NCI-H146 treated with DMSO at 0.1 percent for 48 hours (cell line): ENCODE measurements around the gene TRIM31.
A peak's percentile ranks its signal among the peaks of the same experiment; 100 is the strongest.
"Not testable (repeated sequence)": the region's sequence is repeated elsewhere in the genome, so short reads cannot be mapped to it uniquely, and the experiment has no call there.

Experiments used
- DNase-seq: peaks from one replicate; lab custom pipeline; 2025; ENCODE audit not compliant: unreplicated experiment; lab: John Stamatoyannopoulos, UW

Gene TRIM31

DNA sequence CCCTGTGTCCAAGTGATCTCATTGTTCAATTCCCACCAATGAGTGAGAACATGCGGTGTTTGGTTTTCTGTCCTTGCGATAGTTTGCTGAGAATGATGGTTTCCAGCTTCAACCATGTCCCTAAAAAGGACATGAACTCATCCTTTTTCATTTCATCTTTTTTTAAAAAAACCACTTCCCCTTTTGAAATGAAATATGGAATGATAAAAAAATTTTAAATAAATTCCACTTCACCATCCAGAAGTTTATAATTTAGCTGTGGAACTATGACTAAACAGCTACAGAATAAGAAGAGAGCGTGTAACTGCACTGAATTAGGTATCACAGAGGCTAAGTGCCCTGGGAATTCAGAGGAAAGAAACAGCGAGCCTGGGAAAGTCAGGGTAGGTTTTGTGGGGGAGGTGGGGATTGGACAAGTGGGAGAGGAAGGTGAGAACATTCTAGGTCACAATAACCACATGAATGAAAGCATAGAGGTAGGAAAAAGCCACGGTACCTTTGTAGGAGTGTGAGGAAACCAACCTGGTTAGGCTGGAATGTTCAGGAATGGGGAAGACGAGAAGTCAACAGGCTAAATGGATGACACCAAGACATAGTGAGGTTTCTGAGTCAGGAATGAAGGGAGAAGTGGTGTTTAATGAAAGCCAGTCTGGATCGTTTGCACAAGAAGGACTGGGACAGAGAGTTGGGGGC is 37.1 kb upstream of the TRIM31 start:
- no peak for DNase-seq

DNA sequence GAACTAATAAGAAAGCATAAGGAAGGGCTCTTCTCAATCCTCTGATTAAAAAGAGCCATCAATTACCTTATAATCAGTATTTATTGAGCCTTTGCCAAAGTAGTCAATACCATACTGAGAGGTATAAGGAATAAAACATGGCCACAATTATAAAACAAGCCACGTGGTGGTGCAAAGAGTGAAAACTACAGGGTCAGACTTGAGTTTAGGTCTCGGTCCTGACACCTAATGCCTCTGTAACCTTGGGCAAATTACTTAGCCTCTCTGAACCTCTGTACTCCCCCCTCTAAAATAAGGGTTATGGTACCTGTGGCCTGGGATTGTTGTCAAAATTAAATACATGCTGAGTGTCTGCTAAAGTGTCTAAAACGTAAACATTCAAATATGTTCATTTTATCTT is 36.3 kb upstream of the TRIM31 start:
- DNase-seq: no peak

DNA sequence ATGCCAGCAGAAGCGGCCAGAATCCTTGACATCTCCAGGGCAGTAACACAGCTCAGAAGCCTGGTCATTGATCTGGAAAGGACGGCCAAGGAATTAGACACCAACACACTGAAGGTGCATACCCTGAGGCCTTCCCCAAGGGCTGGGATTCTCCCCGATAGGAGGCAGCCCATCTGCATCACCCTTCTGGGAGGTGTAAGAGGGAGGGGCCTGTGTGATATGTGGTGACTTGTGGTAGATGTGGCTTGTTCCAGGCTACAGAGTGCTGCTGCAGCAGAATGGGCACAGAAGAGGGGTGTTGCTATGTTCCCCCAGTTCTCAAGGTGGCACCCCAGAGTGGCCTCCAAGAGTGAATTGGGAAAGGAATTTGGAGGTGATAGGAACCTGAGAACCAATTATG is 34.2 kb upstream of the TRIM31 start:
- DNase-seq: no peak

DNA sequence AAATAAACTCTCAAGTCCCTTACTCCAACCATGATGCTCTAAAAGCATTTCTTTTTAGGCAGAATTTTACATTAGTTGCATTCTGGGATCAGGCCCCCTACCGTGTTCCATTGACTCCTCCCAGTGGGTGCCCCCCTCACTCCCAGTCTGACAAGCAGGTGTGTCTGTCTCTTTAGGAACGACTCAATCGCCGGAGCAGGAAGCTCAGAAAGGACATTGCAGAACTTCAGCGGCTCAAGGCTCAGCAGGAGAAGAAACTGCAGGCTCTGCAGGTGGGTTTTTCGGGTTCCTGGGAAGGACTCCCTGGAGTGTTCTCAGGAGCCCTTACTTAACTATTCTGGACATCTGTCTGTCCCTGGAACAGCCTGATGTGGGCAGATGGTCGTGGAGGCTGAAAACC is 32.9 kb upstream of the TRIM31 start:
- no peak for DNase-seq

DNA sequence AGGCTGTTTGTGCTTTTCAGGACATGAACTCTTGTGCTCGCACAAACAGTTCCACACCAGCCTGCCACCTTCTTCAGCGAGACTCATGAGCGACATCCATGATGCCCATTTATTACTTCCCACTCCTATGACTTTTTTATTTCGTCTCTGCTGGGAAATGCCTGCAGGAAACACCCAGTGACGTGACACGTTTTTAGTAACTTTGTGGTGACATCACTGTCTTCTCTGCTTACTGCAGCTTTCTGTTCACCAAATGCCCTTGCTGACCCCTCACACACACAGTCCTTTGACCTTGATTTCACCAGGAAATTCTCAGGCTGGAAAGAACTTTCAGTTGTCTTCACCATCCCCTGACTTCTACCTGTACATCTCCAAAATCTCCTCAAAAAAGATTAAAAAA is 31.9 kb upstream of the TRIM31 start:
- no peak for DNase-seq

DNA sequence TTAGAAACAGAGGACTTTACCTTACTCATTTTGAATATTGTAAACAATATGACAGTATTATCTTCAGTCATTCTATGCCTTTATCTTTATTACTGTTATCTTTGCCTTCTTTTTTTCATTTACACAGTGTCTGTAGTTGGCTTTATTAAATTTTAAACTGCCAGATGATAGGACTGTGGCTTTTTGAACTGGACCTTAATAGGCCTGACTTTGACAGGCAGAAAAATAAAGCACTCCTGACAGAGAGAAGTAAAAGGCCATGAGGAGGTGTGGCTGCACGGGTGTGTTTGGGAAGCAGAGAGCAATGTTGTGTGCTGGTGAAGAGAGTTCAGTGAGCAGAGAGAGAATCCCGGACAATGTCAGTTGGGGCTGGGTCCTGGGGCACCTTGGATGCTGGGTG is 30.9 kb upstream of the TRIM31 start:
- no peak for DNase-seq

DNA sequence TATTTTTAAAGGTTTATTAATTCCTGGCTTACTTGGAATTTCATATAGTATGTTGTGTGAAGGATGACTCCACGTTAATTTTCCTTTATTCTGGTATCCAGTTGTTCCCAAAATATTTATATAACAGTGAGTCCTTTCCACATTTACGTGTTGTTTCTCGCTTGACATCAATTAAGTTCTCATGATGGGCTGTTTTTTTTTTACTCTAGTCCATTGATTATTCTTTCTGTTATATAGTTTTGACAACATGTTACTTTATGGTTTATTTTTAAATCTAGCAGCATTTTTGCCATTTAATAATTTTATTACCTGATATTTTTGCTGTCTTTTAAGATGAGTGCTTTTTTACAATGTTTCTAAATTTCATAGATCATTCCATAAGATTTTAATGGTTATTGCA is 29.8 kb upstream of the TRIM31 start:
- no peak for DNase-seq

DNA sequence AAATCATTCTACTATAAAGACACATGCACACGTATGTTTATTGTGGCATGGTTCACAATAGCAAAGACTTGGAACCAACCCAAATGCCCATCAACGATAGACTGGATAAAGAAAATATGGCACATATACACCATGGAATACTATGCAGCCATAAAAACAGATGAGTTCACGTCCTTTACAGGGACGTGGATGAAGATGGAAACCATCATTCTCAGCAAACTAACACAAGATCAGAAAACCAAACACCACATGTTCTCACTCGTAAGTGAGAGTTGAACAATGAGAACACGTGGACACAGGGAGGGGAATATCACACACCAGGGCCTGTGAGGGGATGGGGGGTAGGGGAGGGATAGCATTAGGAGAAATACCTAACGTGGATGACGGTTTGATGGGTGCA is 27.4 kb upstream of the TRIM31 start:
- not testable (repeated sequence) for DNase-seq

DNA sequence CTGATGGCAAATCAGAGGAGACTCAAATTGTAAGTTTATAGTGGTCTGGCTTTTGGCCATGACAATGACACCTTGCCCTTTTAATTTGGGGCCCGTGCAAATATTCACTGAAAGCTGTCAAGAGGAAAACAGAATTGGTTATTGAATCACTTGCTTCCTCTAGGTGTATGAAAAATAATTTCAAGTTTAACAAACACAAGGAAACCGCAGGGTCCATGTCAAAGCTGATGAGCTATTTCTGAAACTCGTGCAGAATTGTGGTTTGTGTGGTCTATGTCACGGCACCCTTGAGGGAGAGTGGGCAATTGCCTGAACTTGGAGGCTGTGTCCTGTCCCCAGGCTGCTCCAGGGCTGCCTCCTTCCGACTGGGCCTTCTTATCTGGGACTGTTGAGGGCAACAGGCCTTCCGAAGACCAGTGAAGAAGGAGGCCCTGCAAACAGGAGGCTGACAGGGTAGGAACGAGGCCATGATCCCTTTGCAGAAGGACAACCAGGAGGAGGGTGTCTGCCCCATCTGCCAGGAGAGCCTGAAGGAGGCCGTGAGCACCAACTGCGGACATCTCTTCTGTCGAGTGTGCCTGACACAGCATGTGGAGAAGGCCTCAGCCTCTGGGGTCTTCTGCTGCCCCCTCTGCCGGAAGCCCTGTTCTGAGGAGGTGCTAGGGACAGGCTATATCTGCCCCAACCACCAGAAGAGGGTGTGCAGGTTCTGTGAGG is 23.8 kb upstream of the TRIM31 start:
- DNase-seq: no peak

DNA sequence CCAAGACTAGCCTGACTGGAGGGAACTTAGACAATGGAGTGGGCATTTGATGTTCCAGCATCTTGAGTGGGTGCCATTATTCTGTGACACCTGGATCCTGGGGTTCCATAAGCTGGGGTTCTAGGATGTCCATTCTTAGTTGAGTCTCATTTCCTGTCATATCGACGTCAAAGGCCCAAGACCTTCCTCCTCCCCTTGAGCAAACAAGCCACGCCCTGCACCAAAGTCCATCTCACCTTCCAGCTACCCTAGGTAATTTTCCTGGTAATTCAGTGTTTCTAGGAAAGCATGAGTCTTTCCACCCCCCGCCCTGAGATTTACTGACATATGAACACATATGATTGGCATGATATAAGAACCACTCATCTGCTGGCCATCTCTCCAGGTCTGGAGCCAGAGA is 22.9 kb upstream of the TRIM31 start, which contains the start of gene TRIM40:
Gene TRIM40 (plus strand): TSS at position 384 of the 400 bp plus-strand sequence. CDS start 897 bp downstream, outside the sequence.
- DNase-seq: no peak

DNA sequence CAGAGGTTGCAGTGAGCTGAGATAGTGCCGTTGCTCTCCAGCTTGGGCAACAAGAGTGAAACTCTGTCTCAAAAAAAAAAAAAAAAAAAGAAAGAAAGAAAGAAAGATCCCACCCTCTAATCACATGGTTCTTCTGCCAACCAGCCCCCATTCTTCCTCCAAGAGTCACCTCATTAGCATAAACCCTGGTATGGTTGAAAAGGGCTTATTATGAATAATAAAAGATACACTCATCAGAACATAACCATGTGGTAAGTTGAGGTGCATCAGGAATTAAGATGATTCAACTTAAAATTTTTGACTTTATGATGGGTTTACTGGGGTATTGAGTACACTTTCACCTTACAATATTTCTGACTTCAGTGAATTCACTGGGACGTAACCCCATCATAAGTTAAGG is 22.3 kb upstream of the TRIM31 start:
- DNase-seq: no peak

DNA sequence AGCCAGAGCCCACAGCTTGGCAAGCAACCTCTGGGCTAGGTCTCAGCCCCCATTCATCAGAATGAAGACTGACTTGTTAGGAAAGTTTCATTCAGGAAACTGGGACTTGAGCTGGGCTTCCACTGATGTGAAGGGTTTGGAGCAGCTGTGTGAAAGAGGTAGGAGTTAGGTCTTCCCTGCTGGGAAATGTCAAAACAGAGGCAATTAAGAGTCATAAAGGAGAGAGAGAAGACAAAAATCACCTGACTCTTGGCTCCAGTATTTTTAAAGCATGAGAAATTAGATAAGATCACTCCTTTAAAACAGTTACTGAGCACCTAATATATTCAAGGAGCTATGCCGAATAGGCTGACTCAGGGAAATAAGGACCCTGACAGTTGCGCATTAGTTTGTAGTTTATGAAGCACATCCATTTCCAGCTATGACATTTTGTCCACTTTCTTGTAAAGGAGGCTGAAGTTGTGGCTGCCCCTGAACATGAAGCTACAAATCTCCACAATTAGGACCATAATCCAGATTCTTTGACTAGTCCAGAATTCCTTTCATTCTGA is 19.1 kb upstream of the TRIM31 start:
- no peak for DNase-seq

DNA sequence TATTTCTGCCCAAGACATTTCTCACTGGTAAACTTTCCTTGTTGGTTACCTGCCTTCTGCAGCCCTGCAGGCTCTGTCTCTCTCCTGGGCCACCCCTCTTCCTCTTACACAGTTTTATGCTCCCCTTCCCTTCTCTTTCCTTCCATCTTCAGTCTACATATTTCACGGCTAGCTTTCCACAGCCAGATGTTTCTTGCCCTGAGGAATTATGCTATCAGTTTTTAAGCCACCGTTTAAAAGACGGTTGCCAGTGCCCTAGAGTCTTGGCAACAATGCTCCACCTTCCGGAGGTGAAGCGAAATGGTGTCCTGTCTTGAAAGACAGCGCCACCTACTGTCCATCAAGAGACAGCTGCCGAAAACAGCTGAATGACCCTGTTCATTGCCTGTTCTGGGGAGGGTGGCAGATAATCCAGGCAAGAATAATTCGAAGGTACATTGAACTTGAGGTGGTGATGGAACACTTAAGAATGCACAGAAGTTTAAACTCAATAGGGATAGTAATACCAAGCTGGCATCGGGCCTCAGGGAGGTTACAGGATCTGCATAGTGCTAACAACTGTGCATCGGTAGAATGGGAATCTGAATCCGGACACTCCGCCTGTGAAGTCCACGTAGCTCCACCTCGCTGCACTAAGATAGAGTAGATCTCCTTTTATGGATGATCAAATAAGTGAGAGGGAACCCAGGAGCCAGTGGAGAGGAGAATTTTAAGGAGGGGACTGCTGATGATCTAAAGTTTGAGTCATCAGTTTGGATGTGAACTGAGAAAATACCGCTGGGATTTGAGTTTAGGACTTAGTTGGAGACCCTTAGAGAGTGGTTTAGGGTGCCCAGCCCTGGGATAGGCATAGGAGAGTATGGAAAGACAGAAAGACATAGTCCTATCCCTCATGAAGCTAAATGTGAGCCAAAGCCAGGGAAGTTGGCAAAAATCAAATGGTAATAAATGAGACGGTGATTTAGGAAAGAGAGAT is 18.3 kb upstream of the TRIM31 start:
- peak; percentile 57 for DNase-seq

DNA sequence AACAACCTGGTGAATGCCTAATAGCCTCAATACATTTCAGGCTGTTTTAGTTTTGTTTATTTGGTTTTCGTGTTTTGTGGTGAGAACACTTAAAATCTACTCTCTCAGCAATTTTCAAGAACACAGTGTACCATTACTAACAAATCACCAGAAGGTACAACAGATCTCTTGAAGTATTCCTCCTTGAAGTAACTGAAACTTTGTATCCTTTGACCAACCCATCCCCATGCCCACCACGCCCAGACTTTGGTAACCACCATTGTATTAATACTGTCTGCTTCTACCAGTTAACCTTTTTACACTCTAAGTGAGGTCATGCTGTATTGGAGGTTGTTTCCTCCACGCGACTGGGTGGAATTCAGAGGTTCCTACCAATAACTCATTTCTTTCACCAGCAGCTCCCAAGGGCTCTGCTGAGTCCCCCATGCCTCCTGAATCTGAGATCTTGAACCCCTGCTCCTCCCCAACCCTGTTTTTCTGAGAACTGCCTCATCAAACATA is 17.3 kb upstream of the TRIM31 start:
- no peak for DNase-seq

DNA sequence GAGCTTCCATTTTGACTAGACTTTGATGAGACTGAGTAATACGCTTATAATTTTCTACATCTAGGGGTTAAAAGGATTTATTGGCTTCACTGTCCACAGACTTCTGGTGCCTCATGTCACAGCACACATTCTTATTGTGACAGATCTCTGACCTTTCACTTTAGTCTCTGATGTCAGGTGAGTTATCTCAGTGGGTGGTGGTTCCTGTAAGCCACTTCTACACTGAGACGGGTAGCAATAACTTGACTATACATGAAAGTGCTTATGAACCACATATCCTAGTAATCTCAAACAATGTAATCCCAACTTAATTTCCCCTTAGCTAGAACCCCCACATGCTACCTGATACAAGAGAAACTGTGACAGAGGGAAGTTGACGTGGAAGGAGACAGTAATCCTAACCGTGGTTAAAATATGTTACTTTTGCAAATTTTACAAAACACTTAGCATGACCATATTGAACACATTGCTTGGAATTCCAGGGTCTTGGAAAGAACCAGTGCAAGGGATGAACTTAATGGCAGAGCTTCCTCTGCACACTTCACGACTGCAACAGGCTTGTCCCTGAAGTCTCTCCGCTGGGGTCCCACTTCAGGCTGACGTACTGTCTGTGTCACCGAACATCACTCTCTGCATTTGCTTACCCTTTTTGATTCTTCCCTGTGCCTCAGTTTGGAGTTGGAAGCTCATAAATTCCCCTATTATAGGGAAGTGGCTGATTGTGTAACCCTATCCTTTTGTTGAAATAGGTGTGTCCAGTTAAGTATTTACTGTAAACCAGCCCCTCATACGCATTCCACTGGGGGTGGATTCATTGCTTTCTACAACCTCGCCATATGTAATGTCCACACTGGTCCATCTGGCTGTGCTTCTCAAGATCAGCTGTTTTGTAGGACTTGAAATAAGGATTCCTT is 16.6 kb upstream of the TRIM31 start:
- no peak for DNase-seq

DNA sequence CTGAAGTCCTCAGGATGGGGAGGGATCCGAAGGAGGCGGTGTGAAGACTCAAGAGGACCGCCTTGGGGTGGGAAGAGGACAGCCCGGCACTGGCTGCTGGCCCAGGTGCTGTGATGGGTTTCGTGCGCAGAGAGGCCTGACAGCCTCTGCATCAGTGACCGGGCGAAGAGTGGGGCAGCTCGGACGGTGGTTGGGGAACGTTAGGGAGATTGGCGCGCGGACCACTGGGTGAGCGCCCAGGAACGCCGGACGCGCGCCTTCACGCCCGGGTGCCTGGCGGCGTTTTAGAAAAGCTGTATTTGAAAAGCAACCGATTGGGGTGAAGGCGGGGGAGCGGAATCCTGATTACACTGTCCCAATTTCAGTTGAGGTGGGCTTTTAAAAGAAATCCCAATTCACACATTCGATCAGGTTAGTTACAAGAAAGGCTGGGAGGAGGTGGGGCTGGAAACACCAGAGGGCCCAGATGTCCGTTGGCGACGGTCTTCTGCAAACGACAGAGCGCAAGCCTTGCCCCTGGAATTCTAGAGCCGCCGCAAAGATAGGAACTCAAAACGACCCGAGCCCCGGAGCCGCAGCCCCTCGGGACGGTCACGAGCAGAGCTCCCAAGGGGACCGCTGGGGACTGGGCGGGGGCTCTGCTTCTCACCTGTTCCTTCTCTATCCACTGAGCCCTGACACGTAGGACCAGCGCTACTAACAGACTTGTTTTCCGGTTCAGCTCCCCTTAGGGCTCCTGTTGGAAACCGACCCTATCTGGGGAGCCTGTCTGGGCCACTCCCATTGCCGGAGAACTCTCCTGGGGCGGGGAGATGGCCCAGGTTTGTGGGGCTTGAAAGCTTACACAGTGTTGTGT is 14.6 kb upstream of the TRIM31 start:
- no peak for DNase-seq

DNA sequence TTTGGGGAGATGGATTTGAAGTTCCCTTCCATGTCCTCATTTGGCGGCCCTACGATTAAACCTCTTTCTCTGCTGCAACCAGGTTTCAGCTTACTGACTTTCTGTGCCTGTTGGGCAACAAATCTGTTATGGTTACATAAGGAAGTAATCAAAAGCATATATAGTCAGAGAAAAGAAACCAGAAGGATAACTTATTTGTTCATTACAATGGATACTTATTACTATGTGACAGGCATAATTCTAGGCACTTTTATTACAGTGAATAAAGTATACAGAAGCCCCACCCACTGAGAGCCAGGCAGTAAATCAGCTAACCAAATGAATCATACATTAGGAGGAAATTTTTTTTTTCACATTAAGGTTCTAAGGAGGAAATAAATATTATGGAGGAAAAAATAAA is 9.6 kb upstream of the TRIM31 start:
- no peak for DNase-seq

DNA sequence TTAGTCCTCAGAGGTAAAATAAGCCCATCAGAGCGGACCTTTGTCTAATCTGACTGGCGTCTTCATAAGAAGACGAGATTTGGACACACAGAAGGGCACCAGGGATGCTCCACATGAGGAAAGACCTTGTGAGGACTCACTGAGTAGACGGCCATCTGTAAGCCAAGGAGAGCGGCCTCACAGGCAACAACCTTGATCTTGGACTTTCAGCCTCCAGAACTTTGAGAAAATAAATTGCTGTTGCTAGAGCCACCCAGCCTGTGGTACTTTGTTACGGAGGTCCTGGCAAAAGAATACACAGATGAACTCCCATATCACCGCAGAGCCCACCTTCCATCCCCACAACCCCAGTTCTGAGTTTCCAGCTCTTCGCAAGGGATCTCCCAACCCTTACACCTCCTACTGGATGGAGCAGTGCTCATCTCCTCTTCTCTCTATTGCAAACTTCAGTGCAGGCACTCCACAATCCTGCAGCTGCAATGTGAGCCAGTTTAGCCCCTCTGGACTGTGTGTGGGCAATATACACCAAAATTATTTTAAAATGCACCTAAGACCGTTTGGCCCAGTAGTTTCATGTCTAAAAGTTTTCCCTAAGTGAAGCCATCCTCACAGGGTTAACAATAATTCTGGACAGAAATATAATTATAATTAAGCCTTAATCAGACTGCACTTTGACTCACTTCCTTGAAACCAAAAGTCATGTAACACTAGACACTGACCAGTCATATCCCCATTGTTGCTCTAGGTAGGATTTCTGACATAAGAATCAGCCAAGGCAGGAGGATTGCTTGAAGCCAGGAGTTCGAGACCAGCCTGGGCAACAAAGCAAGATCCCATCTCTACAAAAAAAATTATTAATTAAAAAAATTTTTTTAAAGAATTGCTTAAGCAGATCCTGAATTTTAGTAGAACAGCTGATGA is 8.8 kb upstream of the TRIM31 start:
- DNase-seq: no peak
